Prostate gland (tissue), 2 donors: ENCODE measurements around the gene ROR1.

ENCODE experiments used
- CTCF ChIP-seq, 4 experiments: fragments of 200-600 bp in 2 of 4; fragments of 450-650 bp in 2 of 4; sonication (generic) in 2 of 4; IDR thresholded peaks; 1 replicate in 3 of 4; 2 replicates in 1 of 4; pipeline ENCODE4 v1.5.1; 2016 to 2019; ENCODE audit warnings: antibody characterized with exemption in 4 of 4, mild to moderate bottlenecking in 2 of 4, moderate library complexity in 2 of 4
- POLR2A ChIP-seq: fragments of 450-650 bp; IDR thresholded peaks from one replicate; pipeline ENCODE4 v1.6.1; 2016; ENCODE audit warnings: antibody characterized with exemption, mild to moderate bottlenecking
- POLR2AphosphoS5 ChIP-seq: sonication (generic); formaldehyde crosslinking; IDR thresholded peaks from one replicate; pipeline ENCODE4 v1.6.1; 2017; ENCODE audit warnings: antibody characterized with exemption

DNA sequence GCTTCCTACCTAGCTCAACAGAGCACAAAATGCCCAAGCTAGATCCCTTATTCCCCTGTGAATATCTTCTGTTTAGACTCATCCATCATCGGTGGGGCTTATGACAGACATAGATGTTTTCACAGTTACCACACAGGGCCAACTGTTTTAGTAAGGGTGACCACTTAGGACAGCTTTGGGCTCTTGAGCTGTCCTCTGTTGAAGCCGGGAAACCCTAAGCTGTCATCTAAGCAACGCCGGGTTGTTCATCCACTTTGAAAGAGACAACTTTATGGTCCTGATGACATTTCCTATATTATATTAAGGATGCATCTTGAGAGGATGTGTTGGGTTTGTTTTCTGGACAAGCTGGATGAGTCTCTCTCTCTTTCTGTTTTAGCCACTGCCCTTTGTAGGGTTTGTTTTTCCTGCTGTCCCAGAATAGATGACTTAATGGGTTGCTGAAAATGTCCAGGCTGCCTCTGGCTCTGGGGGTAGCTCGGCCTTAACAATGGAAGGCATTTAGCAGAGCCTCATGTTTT, 319.1 kb downstream of the ROR1 start:
- TF ChIP-seq CTCF (IDR thresholded peaks at IDR 0.05): no peak
- TF ChIP-seq POLR2A: no peak
- no peak for TF ChIP-seq POLR2AphosphoS5
